ENCODE results near the gene MYO5A.

MYO5A gene

DNA sequence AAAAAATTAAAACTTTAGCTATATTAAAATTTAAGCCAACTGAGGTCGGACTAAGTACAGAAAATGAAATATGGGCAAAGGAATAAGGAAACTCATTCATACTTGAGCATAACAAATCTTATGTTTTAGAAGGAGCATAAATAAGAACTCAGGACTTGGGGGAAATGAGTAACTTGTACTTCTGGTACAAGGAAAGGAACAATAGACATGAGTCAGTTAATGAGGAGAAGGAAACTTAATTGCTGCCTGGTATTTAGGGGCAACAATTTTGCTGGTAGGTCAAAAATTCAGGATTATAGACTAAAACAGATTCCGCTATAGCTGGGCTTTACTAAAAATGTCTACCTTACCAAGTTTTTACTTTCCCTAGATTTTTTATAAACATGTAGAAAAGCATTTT is 113.1 kb downstream of the MYO5A start:
- no peak for DNase-seq

- peak; percentile 8 for DNase-seq
Measured at GRCh38 chr15:52414936-52415335, 113.7 kb downstream of the MYO5A start.

GRCh38 chr15:52408823-52409222 is 119.9 kb downstream of the MYO5A start:
- peak; percentile 69 for DNase-seq

- DNase-seq, result no peak
Measured at GRCh38 chr15:52407374-52407773, 121.3 kb downstream of the MYO5A start.

- no peak for DNase-seq
Measured at GRCh38 chr15:52406601-52407000, 122.1 kb downstream of the MYO5A start.

DNA sequence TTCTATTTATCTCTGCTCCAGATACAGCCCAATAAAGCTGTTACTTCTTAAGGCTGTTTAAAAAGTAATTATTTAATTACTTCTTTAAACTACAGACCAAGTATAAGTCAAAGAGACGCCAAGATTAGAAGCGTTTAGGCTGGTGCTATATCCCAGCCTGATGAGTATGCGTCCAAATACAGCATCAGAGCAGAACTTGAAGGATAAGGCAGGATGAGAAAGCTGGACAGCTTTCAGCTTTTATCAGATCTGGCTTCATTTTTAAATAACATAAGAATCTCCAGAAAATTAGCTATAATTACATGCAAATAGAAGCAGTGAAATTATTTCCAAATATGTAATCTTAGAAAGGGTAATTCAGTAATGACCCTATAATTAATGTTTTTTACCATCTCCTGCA is 122.8 kb downstream of the MYO5A start:
- no peak for DNase-seq

GRCh38 chr15:52397118-52397517 is 131.6 kb downstream of the MYO5A start:
- no peak for DNase-seq

GRCh38 chr15:52394118-52394517 is 134.6 kb downstream of the MYO5A start:
- DNase-seq, result no peak

DNA sequence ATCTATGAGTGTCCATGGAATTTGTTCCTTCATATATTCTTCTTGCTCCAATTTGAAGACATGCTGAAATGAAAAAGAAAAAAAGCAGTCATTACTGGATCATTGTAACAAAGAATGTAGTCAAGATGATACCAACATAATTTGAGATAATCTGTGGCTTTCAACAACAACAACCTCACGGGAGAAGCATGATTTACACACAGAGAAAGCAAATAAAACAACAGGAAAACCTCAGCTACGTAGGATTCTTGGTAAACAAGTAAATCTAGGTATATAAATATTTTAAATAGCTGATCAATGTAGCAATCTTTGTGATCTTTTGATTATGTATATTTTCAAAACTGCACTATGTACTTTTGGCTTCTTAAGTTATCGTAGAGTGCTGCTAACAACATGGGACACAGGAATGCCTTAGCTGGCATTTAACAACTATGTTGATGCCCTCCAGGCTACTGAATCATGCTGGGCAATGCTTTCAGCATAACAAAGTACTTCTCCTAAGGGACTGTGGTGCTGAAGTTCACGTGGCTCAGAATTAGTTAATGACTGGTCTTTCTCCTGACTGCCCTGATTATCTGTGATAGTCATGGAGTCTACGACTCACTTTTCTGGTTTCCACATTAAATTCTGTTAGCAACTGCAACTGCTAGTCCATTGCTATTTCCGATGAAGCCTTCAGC is 136.5 kb downstream of the MYO5A start:
- no peak for DNase-seq

GRCh38 chr15:52391069-52391468 is 137.6 kb downstream of the MYO5A start:
- DNase-seq, result no peak

DNA sequence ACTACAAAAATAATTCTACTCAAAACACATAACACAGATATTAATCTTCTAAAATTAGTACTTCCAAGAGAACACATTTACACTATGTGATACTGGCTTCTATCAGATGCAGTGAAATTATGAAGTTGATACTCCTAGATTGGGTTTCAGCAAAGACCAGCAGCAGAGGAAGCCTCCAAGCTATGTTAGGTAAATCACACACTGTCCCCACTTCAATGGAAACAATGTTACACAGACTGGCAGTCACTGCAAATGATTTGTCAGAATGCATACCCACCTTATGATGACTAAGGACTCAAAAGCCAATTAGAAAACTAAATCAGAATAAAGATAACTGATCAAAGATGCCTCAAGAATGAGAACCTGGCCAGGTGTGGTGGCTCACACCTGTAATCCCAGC is 143.0 kb downstream of the MYO5A start:
- no peak for DNase-seq

DNA sequence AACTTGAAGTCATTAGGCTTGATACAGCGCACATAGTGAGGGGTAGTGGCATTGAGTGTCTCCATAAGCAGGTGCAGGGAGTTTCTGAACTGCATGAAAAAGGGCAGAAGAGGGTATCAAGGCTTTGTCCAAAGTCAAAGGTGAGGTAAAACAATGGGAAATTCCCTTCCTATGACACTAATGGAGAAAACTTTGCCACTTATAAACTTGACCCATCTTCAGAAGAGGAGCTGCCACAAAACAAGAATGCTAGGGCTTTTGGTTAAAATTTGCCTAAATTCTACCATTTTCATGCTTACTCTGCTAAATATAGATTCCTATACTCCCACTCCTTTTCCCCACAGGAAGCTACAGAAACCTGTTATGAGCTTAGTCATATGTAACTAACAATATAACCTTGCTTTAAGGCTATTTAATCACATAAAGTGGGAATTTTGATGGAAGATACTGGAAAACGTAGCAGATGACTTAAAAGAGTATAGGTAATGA is 145.5 kb downstream of the MYO5A start:
- DNase-seq, result no peak

- no peak for DNase-seq
Measured at GRCh38 chr15:52382647-52383046, 146.0 kb downstream of the MYO5A start.

- DNase-seq, result no peak
Measured at GRCh38 chr15:52379395-52380106, 149.1 kb downstream of the MYO5A start.

DNA sequence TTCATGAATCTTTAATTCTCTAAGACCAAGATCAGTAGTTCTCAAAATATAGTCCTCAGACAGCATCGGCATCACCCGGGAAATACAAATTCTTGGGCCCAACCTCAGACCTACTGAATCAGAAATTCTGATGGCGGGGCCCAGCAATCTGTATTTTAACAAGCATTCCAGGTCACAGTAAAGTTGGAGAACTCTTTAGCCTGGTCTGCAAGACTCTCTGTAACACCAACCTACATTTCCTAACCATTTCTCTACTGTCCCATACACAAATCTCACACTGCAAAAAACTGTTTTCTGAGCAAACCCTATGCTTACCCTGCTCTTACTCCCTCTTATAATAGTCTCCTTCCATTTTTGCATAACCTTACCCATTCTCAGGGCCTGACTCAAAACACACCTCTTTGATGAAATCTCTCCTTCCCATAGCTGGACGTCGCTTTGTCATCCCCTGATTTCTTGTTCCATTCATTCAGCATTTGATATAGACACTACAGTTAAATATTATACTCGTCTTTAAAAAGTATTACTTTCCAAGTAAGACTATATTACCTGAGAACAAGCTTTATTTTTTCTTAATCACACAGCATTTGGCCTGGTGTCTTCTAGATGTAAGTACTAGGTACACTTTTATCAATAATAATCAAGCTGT is 149.8 kb downstream of the MYO5A start:
- DNase-seq, result no peak

- DNase-seq, result no peak
Measured at GRCh38 chr15:52370010-52370409, 158.7 kb downstream of the MYO5A start.

- DNase-seq, result no peak
Measured at GRCh38 chr15:52369455-52369854, 159.2 kb downstream of the MYO5A start.

DNA sequence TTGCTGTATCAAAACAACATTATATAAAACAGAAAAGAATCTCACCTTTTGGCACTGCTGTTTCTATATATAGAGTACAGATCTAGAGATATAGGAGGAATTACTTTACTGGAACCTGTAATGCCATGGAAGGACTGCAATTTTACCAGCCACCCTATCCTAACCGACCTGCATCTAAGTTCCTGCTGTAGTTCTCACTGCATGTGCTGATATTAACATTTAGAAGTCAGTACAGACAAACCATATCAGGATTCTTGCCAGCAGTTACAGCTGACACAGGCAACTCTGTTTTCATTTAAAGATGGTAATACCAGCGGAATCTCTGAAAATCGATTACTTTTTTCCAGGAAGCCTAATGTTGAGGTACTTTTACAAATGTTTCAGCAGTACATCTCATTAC is 159.7 kb downstream of the MYO5A start:
- no peak for DNase-seq

GRCh38 chr15:52368402-52368801 is 160.3 kb downstream of the MYO5A start:
- no peak for DNase-seq

DNA sequence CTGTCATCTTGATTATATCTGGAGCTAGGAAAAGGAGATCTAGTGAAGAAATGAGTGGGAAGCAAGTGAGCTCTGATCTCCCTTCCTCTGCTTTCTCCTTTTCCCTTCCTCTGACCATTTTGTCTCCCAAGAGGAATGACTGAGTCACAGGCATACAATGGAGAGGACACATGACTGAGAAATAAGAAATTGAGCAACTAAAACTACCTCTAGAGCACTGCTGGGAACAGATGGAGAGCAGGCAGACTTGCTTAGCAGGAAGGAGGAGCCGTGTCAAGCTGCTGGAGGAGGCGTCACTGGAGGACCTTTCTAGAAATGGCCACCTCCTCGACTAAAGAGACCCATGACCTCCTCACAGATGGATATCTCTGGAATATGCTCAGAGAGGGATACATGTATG is 166.2 kb downstream of the MYO5A start:
- DNase-seq, result no peak

DNA sequence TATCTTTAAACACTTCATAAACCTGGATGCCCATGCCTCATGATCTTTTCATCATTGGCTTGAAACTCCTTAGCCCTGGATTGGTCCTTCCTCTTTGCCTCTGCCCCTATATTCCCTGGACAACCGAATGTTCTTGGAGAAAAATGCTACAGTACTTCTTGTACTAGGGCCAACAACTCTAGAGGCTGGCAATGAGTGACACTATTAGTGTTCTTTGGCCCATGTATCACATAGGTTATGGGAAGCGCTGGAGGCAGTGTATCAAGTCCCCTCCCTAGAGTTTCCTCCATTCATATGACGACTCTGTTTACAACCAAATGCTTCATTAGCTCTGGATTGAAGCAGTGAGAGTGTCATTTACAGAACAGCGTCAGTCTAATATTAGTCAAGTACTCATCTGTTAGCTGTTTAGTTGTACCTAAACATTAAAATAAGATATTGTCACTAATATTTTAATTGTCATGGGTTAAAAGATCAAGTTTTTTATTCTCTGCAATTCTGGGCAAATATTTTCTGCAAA is 166.6 kb downstream of the MYO5A start:
- DNase-seq, result no peak

DNA sequence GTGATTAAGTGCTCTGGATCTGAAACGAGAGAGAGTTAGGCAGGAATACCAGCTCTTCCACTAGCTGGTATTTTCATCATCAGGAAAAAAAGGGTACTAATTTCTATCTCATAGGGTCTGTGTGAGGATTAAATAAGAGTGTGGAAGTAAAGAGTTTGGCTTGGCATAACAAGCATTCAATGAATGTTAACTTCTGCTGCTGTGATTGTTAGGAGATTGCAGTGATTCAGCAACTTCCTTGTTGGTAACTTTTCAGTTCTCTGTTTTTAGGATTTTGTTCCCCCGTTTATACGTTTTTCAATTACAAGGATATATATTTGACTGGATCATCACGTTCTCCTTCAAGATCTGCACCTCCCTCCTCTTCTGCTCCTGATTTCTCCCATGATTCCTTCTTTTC is 167.2 kb downstream of the MYO5A start:
- DNase-seq, result no peak

DNA sequence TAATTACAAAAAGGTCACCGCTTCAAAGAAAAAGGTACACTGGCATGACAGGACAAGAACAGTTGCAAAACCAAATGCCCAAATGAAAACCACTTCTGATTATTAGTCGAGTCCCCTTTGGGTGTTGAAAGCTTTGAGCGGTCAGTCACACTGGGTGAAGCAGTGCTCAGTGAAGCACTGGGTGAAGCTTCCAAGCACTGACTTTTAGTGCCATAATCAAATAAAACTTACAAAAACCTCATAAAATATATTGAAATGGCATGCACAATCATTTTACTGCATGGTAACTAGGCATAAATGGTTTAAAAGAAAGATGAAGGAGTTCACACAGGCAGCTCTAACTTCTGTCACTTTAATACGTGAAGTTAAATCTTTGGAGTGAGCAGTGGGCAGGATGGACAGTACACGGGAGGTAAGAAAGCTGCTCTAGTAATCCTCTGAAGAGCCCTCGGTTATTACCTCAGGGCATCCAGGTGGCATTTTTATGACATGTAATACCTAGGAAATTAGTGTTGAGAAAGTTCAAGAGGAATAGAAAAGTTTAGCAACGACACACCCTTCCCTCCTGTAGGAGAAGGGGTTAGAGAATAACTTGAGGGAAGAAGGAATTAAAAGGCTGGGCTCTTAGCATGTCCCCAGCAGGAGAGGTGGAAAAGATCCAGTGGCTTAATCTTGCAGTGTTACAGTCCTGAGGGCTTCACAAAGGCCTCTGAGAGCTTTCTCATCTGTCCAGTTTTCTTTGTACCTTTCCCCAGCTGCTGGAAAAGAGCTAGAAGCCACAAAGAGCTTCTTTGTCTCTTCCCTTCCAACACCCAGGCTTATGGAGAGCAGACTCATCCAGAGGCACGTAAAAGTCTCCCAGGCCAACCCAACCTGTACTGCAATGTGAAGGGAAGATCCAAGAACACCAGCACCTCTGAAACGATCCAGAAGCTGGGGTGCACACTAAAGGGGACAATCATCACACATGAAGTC is 168.2 kb downstream of the MYO5A start:
- no peak for DNase-seq
